Subcutaneous abdominal adipose tissue (tissue), 5 donors: Measurements from ENCODE around the gene ZNF408.
"Not testable (repeated sequence)": the region's sequence is repeated elsewhere in the genome, so short reads cannot be mapped to it uniquely, and the experiment has no call there.

Experiments used
- H3K27ac ChIP-seq: one replicate; pipeline ENCODE4 v1.7.0; 2013; ENCODE audit warnings: low read depth, mild to moderate bottlenecking, inconsistent platforms, low read length, moderate library complexity
- H3K27me3 ChIP-seq, 5 donors: one replicate each; pipeline ENCODE4 v1.7.0; 2013; ENCODE audit warnings: low read length in 5 of 5, inconsistent platforms in 1 of 5; ENCODE audit not compliant: control insufficient read depth in 5 of 5, insufficient read depth in 4 of 5
- H3K36me3 ChIP-seq, 5 donors: one replicate each; pipeline ENCODE4 v1.7.0; 2013; ENCODE audit warnings: low read length in 5 of 5; ENCODE audit not compliant: control insufficient read depth in 5 of 5, insufficient read depth in 5 of 5
- H3K4me1 ChIP-seq, 5 donors: one replicate each; pipeline ENCODE4 v1.7.0; 2013; ENCODE audit warnings: low read length in 5 of 5, mild to moderate bottlenecking in 3 of 5, moderate library complexity in 1 of 5; ENCODE audit not compliant: control insufficient read depth in 5 of 5, insufficient read depth in 5 of 5
- H3K4me3 ChIP-seq, 5 donors: one replicate each; pipeline ENCODE4 v1.7.0; 2013; ENCODE audit warnings: low read length in 5 of 5, low read depth in 1 of 5
- H3K9ac ChIP-seq, 5 donors: one replicate each; pipeline ENCODE4 v1.7.0; 2013; ENCODE audit warnings: low read length in 5 of 5, mild to moderate bottlenecking in 4 of 5, moderate library complexity in 3 of 5
- H3K9me3 ChIP-seq, 5 donors: one replicate each; pipeline ENCODE4 v1.7.0; 2013; ENCODE audit warnings: low read length in 5 of 5; ENCODE audit not compliant: control insufficient read depth in 5 of 5
- donor health status: healthy.
- donor health status: healthy.
- donor health status: healthy.
- donor health status: healthy.
- donor health status: healthy.

ZNF408 gene

GRCh38 chr11:46695345-46696211 is 5.3 kb upstream of the ZNF408 start:
- no peaks in the 10 kb centered on the region for H3K27me3 ChIP-seq
- no peak overlapping the region for H3K4me3 ChIP-seq
- H3K27ac ChIP-seq: no peak overlapping the region
- peaks cover 6 to 62% (median 57%) of the 10 kb centered on the region in 5 donors for H3K4me1 ChIP-seq
- H3K9me3 ChIP-seq: no peaks in the 10 kb centered on the region
- peaks cover 0 to 52% (median 46%) of the 10 kb centered on the region in 5 donors for H3K36me3 ChIP-seq
- peak overlapping the region in 2 of 5 donors; percentile 29 to 43 for H3K9ac ChIP-seq

GRCh38 chr11:46696212-46696558 is 4.6 kb upstream of the ZNF408 start:
- Histone ChIP-seq H3K4me1 (peaks cover 7 to 66% (median 60%) of the 10 kb centered on the region in 5 donors), H3K36me3 (peaks cover 0 to 46% (median 43%) of the 10 kb centered on the region in 5 donors), H3K4me3 (no peak overlapping the region), H3K27me3 (no peaks in the 10 kb centered on the region), H3K27ac (no peak overlapping the region), H3K9me3 (no peaks in the 10 kb centered on the region), H3K9ac (peak overlapping the region in 1 of 5 donors; percentile 29)

GRCh38 chr11:46697303-46697702 is 3.5 kb upstream of the ZNF408 start:
- Histone ChIP-seq H3K9me3 (no peaks in the 10 kb centered on the region), H3K27me3 (no peaks in the 10 kb centered on the region), H3K36me3 (peaks cover 0 to 38% (median 35%) of the 10 kb centered on the region in 5 donors), H3K4me1 (peaks cover 10 to 76% (median 67%) of the 10 kb centered on the region in 5 donors), H3K27ac (no peak overlapping the region), H3K9ac (peak overlapping the region in 2 of 5 donors; percentile 17 to 59), H3K4me3 (peak overlapping the region in 1 of 5 donors; percentile 17)

GRCh38 chr11:46697723-46698122 is 3.1 kb upstream of the ZNF408 start:
- peaks cover 10 to 80% (median 67%) of the 10 kb centered on the region in 5 donors for H3K4me1 ChIP-seq
- no peaks in the 10 kb centered on the region for H3K27me3 ChIP-seq
- peak overlapping the region in 1 of 5 donors; percentile 17 for H3K4me3 ChIP-seq
- peak overlapping the region; percentile 17 for H3K27ac ChIP-seq
- H3K36me3 ChIP-seq: peaks cover 0 to 40% (median 36%) of the 10 kb centered on the region in 5 donors
- H3K9me3 ChIP-seq: no peaks in the 10 kb centered on the region
- peak overlapping the region in 3 of 5 donors; percentile 8 to 59 (median 17) for H3K9ac ChIP-seq

GRCh38 chr11:46698597-46698996 is 2.2 kb upstream of the ZNF408 start:
- Histone ChIP-seq H3K4me1 (peaks cover 10 to 78% (median 65%) of the 10 kb centered on the region in 5 donors), H3K4me3 (peak overlapping the region in 1 of 5 donors; percentile 98), H3K9ac (peak overlapping the region in 1 of 5 donors; percentile 11), H3K27me3 (no peaks in the 10 kb centered on the region), H3K27ac (no peak overlapping the region), H3K9me3 (no peaks in the 10 kb centered on the region), H3K36me3 (peaks cover 4 to 44% (median 38%) of the 10 kb centered on the region in 5 donors)

DNA sequence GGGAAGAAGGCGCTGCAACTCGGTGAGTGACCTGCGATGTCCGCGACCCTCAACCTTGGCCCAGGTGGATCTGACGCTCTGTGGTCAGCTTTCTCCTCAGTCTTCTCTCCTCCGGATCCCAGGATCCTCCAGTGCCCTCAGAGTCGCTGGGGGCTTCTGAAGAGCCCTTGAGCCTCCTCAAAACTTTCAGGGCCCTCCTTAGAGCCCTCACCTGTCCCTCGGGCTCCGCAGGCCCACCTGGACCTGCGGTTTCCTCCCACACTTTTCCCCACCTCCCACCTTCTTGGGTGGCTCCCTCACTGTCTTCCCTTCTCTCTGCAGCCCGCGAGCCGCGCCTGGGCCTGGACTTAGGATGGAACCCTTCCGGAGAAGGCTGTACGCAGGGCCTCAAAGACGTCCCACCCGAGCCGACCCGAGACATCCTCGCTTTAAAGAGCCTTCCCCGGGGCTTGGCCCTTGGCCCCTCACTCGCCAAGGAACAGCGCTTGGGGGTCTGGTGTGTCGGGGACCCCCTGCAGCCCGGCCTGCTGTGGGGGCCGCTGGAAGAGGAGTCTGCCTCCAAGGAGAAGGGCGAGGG is 335 bp downstream of the ZNF408 start:
- Histone ChIP-seq H3K36me3 (peaks cover 6 to 42% (median 39%) of the 10 kb centered on the region in 5 donors), H3K9me3 (no peaks in the 10 kb centered on the region), H3K9ac (peak overlapping the region; percentile 87 to 100 (median 95)), H3K27ac (peak overlapping the region; percentile 95), H3K4me1 (peaks cover 10 to 58% (median 47%) of the 10 kb centered on the region in 5 donors), H3K4me3 (peak overlapping the region; percentile 98 to 100 (median 99)), H3K27me3 (no peaks in the 10 kb centered on the region)

GRCh38 chr11:46705070-46705688 is 4.3 kb downstream of the ZNF408 start:
- Histone ChIP-seq H3K36me3 (peaks cover 6 to 53% (median 48%) of the 10 kb centered on the region in 5 donors), H3K4me3 (no peak overlapping the region), H3K27me3 (no peaks in the 10 kb centered on the region), H3K9ac (no peak overlapping the region), H3K4me1 (peaks cover 4 to 19% (median 10%) of the 10 kb centered on the region in 5 donors), H3K27ac (no peak overlapping the region), H3K9me3 (no peaks in the 10 kb centered on the region)

DNA sequence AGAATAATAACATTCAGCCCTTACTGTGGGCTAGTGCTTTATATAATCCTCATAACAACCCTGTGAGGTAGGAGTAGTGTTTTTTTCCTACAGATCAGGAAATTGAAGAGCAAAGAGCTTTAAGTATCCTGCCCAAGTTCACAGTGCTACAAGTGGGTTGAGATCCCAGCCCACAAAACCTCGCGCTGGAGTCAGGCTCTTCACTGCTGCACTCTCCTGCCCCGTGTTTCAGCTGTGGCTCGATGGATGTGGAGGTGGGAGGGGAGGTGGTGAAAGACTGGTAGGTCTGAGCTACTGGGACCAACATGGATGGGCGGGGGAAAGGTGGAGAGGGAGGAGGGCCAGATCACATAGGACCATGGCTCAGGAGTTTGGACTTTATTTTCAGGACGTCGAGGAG is 6.1 kb downstream of the ZNF408 start:
- peaks cover 6 to 53% (median 48%) of the 10 kb centered on the region in 5 donors for H3K36me3 ChIP-seq
- H3K27me3 ChIP-seq: no peaks in the 10 kb centered on the region
- no peak overlapping the region for H3K27ac ChIP-seq
- no peak overlapping the region for H3K4me3 ChIP-seq
- H3K9ac ChIP-seq: no peak overlapping the region
- peaks cover 0 to 9% (median 1%) of the 10 kb centered on the region in 5 donors for H3K4me1 ChIP-seq
- no peaks in the 10 kb centered on the region for H3K9me3 ChIP-seq

DNA sequence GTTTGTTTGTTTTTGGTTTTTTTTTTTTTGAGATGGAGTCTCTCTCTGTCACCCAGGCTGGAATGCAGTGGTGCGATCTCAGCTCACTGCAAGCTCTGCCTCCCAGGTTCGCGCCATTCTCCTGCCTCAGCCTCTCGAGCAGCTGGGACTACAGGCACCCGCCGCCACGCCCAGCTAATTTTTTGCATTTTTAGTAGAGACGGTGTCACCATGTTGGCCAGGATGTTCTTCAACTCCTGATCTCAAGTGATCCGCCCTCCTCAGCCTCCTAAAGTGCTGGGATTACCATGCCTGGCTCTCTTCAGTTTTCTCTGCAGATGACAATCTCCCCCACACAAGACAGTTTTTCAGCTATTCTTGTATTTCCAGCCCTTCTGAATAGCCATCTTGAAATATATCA is 8.5 kb downstream of the ZNF408 start:
- H3K4me3 ChIP-seq, H3K9me3 ChIP-seq, H3K27ac ChIP-seq: not testable (repeated sequence)

More for the DNA sequence above, 8.5 kb downstream of the ZNF408 start:
- H3K4me1 ChIP-seq, H3K27me3 ChIP-seq, H3K9ac ChIP-seq: not testable (repeated sequence)
- peaks cover 2 to 32% (median 30%) of the 10 kb centered on the region in 5 donors for H3K36me3 ChIP-seq
